Activated naive CD4-positive, alpha-beta T cell treated with anti-CD3 and anti-CD28 coated beads for 36 hours (primary cell): ENCODE results near the gene MTG2. TPM values are rescaled to one million over a fixed set of nuclear protein-coding genes. Genes with fewer than 3 reads are reported as not detected.

ENCODE experiments used
- CTCF ChIA-PET: fragments of 350-600 bp; sonication (Branson Sonifier 250); formaldehyde crosslinking; loops from one replicate; lab custom pipeline; 2021; ENCODE audit warnings: antibody characterized with exemption; lab: Charles Lee
- DNase-seq: peaks from one replicate; pipeline ENCODE4 v3.0.0-alpha.2; 2020
- H3K27ac Mint-ChIP-seq: one replicate; pipeline ENCODE4 v1.8.0; 2021; ENCODE audit warnings: mild to moderate bottlenecking, mixed read lengths
- H3K27me3 Mint-ChIP-seq: one replicate; pipeline ENCODE4 v1.8.0; 2021; ENCODE audit warnings: low read depth, mixed read lengths
- H3K36me3 Mint-ChIP-seq: one replicate; pipeline ENCODE4 v1.8.0; 2021; ENCODE audit warnings: low read depth, mixed read lengths
- H3K4me1 Mint-ChIP-seq: one replicate; pipeline ENCODE4 v1.8.0; 2021; ENCODE audit warnings: low read depth, mixed read lengths
- H3K4me3 Mint-ChIP-seq: one replicate; pipeline ENCODE4 v1.8.0; 2021; ENCODE audit warnings: mild to moderate bottlenecking, moderate library complexity, mixed read lengths
- H3K9me3 Mint-ChIP-seq: one replicate; pipeline ENCODE4 v1.8.0; 2021; ENCODE audit warnings: mixed read lengths
- intact Hi-C: fragments of 100-400 bp; cut with micrococcal nuclease; formaldehyde crosslinking; loops from one replicate; pipeline ENCODE4 v1.15.1; 2023
- total RNA-seq, 2 experiments: library from RNA; stranded (reverse); gene quantifications; one replicate each; pipeline ENCODE4 v1.2.3, GENCODE V29; 2021

The MTG2 gene
- total RNA-seq, 2 experiments from 2014 or later, result 34.3 to 36.4 TPM

- no peaks in the 10 kb centered on the region for H3K27me3 Mint-ChIP-seq
- H3K9me3 Mint-ChIP-seq, result no peaks in the 10 kb centered on the region
- no peaks in the 10 kb centered on the region for H3K4me1 Mint-ChIP-seq
- H3K4me3 Mint-ChIP-seq, result no peak overlapping the region
- peaks cover 14% of the 10 kb centered on the region for H3K36me3 Mint-ChIP-seq
- no peak overlapping the region for H3K27ac Mint-ChIP-seq
- DNase-seq, result no peak
- intact Hi-C loops, result no loop called here
- CTCF ChIA-PET, result interaction anchor here (0.6 to 1.2 kb wide), 2 partner anchors 18 to 119 kb away, joined by 4 read pairs; no protein-coding TSS in a partner anchor
Measured at GRCh38 chr20:62167474-62167873, 15.4 kb upstream of the MTG2 start.

GRCh38 chr20:62168061-62168460 lies 14.8 kb upstream of the MTG2 start:
- DNase-seq, result no peak
- peaks cover 14% of the 10 kb centered on the region for H3K36me3 Mint-ChIP-seq
- intact Hi-C loops, result no loop called here
- CTCF ChIA-PET, result no interaction called here
- H3K27ac Mint-ChIP-seq, result no peak overlapping the region
- H3K9me3 Mint-ChIP-seq, result no peaks in the 10 kb centered on the region
- no peaks in the 10 kb centered on the region for H3K4me1 Mint-ChIP-seq
- H3K4me3 Mint-ChIP-seq, result no peak overlapping the region
- no peaks in the 10 kb centered on the region for H3K27me3 Mint-ChIP-seq

- CTCF ChIA-PET, result no interaction called here
- no peak for DNase-seq
- H3K4me3 Mint-ChIP-seq, result no peak overlapping the region
- H3K27ac Mint-ChIP-seq, result no peak overlapping the region
- intact Hi-C loops, result no loop called here
- H3K27me3 Mint-ChIP-seq, result no peaks in the 10 kb centered on the region
- H3K9me3 Mint-ChIP-seq, result no peaks in the 10 kb centered on the region
- H3K36me3 Mint-ChIP-seq, result peaks cover 13% of the 10 kb centered on the region
- no peaks in the 10 kb centered on the region for H3K4me1 Mint-ChIP-seq
Measured at GRCh38 chr20:62168890-62169435, 13.9 kb upstream of the MTG2 start.

- Mint-ChIP-seq H3K27me3 (no peaks in the 10 kb centered on the region), H3K36me3 (peaks cover 14% of the 10 kb centered on the region), H3K4me1 (no peaks in the 10 kb centered on the region), H3K27ac (no peak overlapping the region), H3K9me3 (no peaks in the 10 kb centered on the region), H3K4me3 (no peak overlapping the region)
- intact Hi-C loops, result no loop called here
- CTCF ChIA-PET, result no interaction called here
- no peak for DNase-seq
Measured at GRCh38 chr20:62170536-62170935, 12.3 kb upstream of the MTG2 start.

- H3K9me3 Mint-ChIP-seq, result no peaks in the 10 kb centered on the region
- H3K36me3 Mint-ChIP-seq, result peaks cover 13% of the 10 kb centered on the region
- H3K4me1 Mint-ChIP-seq, result no peaks in the 10 kb centered on the region
- CTCF ChIA-PET, result no interaction called here
- no peak overlapping the region for H3K4me3 Mint-ChIP-seq
- intact Hi-C loops, result no loop called here
- H3K27me3 Mint-ChIP-seq, result no peaks in the 10 kb centered on the region
- no peak for DNase-seq
- no peak overlapping the region for H3K27ac Mint-ChIP-seq
Measured at GRCh38 chr20:62171245-62171644, 11.6 kb upstream of the MTG2 start.

GRCh38 chr20:62172666-62173065 lies 10.2 kb upstream of the MTG2 start:
- no peak overlapping the region for H3K27ac Mint-ChIP-seq
- H3K27me3 Mint-ChIP-seq, result no peaks in the 10 kb centered on the region
- DNase-seq, result no peak
- CTCF ChIA-PET, result interaction anchor here (1.6 kb wide), 1 partner anchor 16 kb away, joined by 5 read pairs; no protein-coding TSS in a partner anchor
- H3K4me3 Mint-ChIP-seq, result no peak overlapping the region
- intact Hi-C loops, result no loop called here
- no peaks in the 10 kb centered on the region for H3K9me3 Mint-ChIP-seq
- no peaks in the 10 kb centered on the region for H3K4me1 Mint-ChIP-seq
- peaks cover 11% of the 10 kb centered on the region for H3K36me3 Mint-ChIP-seq

GRCh38 chr20:62174021-62174804 lies 8.6 kb upstream of the MTG2 start:
- intact Hi-C loops, result no loop called here
- H3K4me1 Mint-ChIP-seq, result no peaks in the 10 kb centered on the region
- no peak for DNase-seq
- no peak overlapping the region for H3K4me3 Mint-ChIP-seq
- H3K27ac Mint-ChIP-seq, result no peak overlapping the region
- H3K36me3 Mint-ChIP-seq, result peaks cover 9% of the 10 kb centered on the region
- H3K27me3 Mint-ChIP-seq, result no peaks in the 10 kb centered on the region
- no peaks in the 10 kb centered on the region for H3K9me3 Mint-ChIP-seq
- CTCF ChIA-PET, result interaction anchor here (1.0 kb wide), 1 partner anchor 12 kb away, joined by 3 read pairs; no protein-coding TSS in a partner anchor

- Mint-ChIP-seq H3K27ac (peak overlapping the region; percentile 21), H3K27me3 (no peaks in the 10 kb centered on the region), H3K9me3 (no peaks in the 10 kb centered on the region), H3K4me3 (no peak overlapping the region), H3K4me1 (no peaks in the 10 kb centered on the region), H3K36me3 (peaks cover 9% of the 10 kb centered on the region)
- DNase-seq, result no peak
- CTCF ChIA-PET, result interaction anchor here (1.0 kb wide), 1 partner anchor 13 kb away, joined by 3 read pairs; no protein-coding TSS in a partner anchor
- intact Hi-C loops, result no loop called here
Measured at GRCh38 chr20:62174870-62175624, 7.8 kb upstream of the MTG2 start.

- CTCF ChIA-PET, result no interaction called here
- intact Hi-C loops, result no loop called here
- no peak overlapping the region for H3K27ac Mint-ChIP-seq
- H3K36me3 Mint-ChIP-seq, result peaks cover 9% of the 10 kb centered on the region
- no peaks in the 10 kb centered on the region for H3K4me1 Mint-ChIP-seq
- H3K27me3 Mint-ChIP-seq, result no peaks in the 10 kb centered on the region
- no peak for DNase-seq
- no peaks in the 10 kb centered on the region for H3K9me3 Mint-ChIP-seq
- no peak overlapping the region for H3K4me3 Mint-ChIP-seq
Measured at GRCh38 chr20:62175711-62176110, 7.1 kb upstream of the MTG2 start.

GRCh38 chr20:62176866-62177265 lies 6.0 kb upstream of the MTG2 start:
- peaks cover 3% of the 10 kb centered on the region for H3K4me1 Mint-ChIP-seq
- no peak overlapping the region for H3K4me3 Mint-ChIP-seq
- no peaks in the 10 kb centered on the region for H3K27me3 Mint-ChIP-seq
- intact Hi-C loops, result no loop called here
- H3K36me3 Mint-ChIP-seq, result peaks cover 9% of the 10 kb centered on the region
- no peaks in the 10 kb centered on the region for H3K9me3 Mint-ChIP-seq
- no peak overlapping the region for H3K27ac Mint-ChIP-seq
- CTCF ChIA-PET, result no interaction called here
- DNase-seq, result no peak

- CTCF ChIA-PET, result no interaction called here
- Mint-ChIP-seq H3K27ac (no peak overlapping the region), H3K4me1 (peaks cover 7% of the 10 kb centered on the region), H3K27me3 (no peaks in the 10 kb centered on the region), H3K36me3 (peaks cover 9% of the 10 kb centered on the region), H3K4me3 (no peak overlapping the region), H3K9me3 (no peaks in the 10 kb centered on the region)
- intact Hi-C loops, result no loop called here
- DNase-seq, result no peak
Measured at GRCh38 chr20:62177307-62177706, 5.5 kb upstream of the MTG2 start.

GRCh38 chr20:62178316-62179161 lies 4.3 kb upstream of the MTG2 start:
- no peak for DNase-seq
- CTCF ChIA-PET, result interaction anchor here (0.6 kb wide), 1 partner anchor 40 kb away, joined by 3 read pairs; no protein-coding TSS in a partner anchor
- no peaks in the 10 kb centered on the region for H3K27me3 Mint-ChIP-seq

More at GRCh38 chr20:62178316-62179161, 4.3 kb upstream of the MTG2 start:
- Mint-ChIP-seq H3K4me3 (no peak overlapping the region), H3K4me1 (peaks cover 9% of the 10 kb centered on the region), H3K27ac (no peak overlapping the region), H3K9me3 (no peaks in the 10 kb centered on the region), H3K36me3 (peaks cover 11% of the 10 kb centered on the region)
- intact Hi-C loops, result no loop called here
